ENCODE data around the gene RNF40. TPM values are rescaled to one million over a fixed set of nuclear protein-coding genes. Genes with fewer than 3 reads are reported as not detected.
A peak's percentile ranks its signal among the peaks of the same experiment; 100 is the strongest.

Gene RNF40
- total RNA-seq, 2 experiments from 2014 or later: 103 to 106 TPM

DNA sequence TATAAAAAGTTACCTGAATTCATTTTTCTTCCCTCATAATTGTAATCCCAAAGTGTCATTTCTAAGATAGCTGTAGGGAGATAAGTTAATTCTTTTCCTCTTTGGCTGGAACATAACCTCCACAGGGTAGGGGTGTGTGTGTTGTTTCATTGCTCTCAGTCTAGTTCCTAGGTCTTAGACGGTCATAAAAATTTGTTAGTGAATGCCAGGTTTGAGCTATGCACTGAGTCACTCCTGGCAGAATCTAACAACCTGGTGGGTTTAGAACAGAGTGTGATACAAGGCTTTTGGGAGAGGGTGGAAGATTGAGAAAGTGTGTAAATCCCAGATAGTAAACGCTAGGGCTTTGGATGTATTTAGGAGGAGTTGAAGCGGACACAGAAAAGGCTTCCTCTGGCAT lies 14.8 kb upstream of the RNF40 start:
- Mint-ChIP-seq H3K4me3 (peak overlapping the region; percentile 87), H3K27me3 (no peaks in the 10 kb centered on the region), H3K4me1 (peaks cover 26% of the 10 kb centered on the region), H3K9me3 (ENCODE audit: low read depth) (no peaks in the 10 kb centered on the region), H3K36me3 (peaks cover 22% of the 10 kb centered on the region), H3K27ac (peak overlapping the region; percentile 78)
- ATAC-seq: no peak
- DNase-seq: no peak
- CTCF ChIA-PET: interaction anchor here (0.8 to 1.6 kb wide), 11 partner anchors 13 to 194 kb away, joined by 3 to 7 read pairs (median 5); partner anchors contain the start of gene FBRS

GRCh38 chr16:30747799-30748633 lies 14.1 kb upstream of the RNF40 start, which contains the start of gene PHKG2:
Gene PHKG2, plus strand, starts transcription at chr16:30748425. Its CDS starts 396 bp downstream, at chr16:30748821.
- H3K4me3 Mint-ChIP-seq: peak within 1 kb of the TSS; percentile 87
- peak; percentile 99 for ATAC-seq
- CTCF ChIA-PET: interaction anchor here (0.8 to 1.7 kb wide), 12 partner anchors 12 to 194 kb away, joined by 3 to 7 read pairs (median 4); partner anchors contain the start of gene FBRS
- H3K27me3 Mint-ChIP-seq: no peaks in the 10 kb centered on the region
- peaks cover 22% of the 10 kb centered on the region for H3K36me3 Mint-ChIP-seq
- peak; percentile 99 for DNase-seq
- peak within 1 kb of the TSS; percentile 93 for H3K27ac Mint-ChIP-seq
- H3K4me1 Mint-ChIP-seq: peaks cover 26% of the 10 kb centered on the region
- H3K9me3 Mint-ChIP-seq (ENCODE audit: low read depth): no peaks in the 10 kb centered on the region

GRCh38 chr16:30748634-30749445 lies 13.3 kb upstream of the RNF40 start:
- Mint-ChIP-seq H3K36me3 (peaks cover 19% of the 10 kb centered on the region), H3K27ac (peak overlapping the region; percentile 93), H3K4me3 (peak overlapping the region; percentile 87), H3K4me1 (peaks cover 26% of the 10 kb centered on the region), H3K9me3 (ENCODE audit: low read depth) (no peaks in the 10 kb centered on the region), H3K27me3 (no peaks in the 10 kb centered on the region)
- CTCF ChIA-PET: interaction anchor here (1.0 to 1.7 kb wide), 7 partner anchors 14 to 96 kb away, joined by 3 to 7 read pairs (median 4); no protein-coding TSS in a partner anchor
- peak; percentile 61 for DNase-seq
- peak; percentile 34 for ATAC-seq

GRCh38 chr16:30750201-30750600 lies 11.9 kb upstream of the RNF40 start:
- CTCF ChIA-PET: interaction anchor here (0.9 kb wide), 1 partner anchor 63 kb away, joined by 4 read pairs; no protein-coding TSS in a partner anchor
- Mint-ChIP-seq H3K9me3 (ENCODE audit: low read depth) (no peaks in the 10 kb centered on the region), H3K4me3 (no peak overlapping the region), H3K36me3 (peaks cover 21% of the 10 kb centered on the region), H3K27ac (no peak overlapping the region), H3K27me3 (no peaks in the 10 kb centered on the region), H3K4me1 (peaks cover 26% of the 10 kb centered on the region)
- ATAC-seq (no peak), DNase-seq (no peak)

GRCh38 chr16:30750876-30751465 lies 11.2 kb upstream of the RNF40 start:
- H3K4me1 Mint-ChIP-seq: peaks cover 26% of the 10 kb centered on the region
- no peaks in the 10 kb centered on the region for H3K27me3 Mint-ChIP-seq
- H3K4me3 Mint-ChIP-seq: no peak overlapping the region
- no peaks in the 10 kb centered on the region for H3K9me3 Mint-ChIP-seq (ENCODE audit: low read depth)
- no peak overlapping the region for H3K27ac Mint-ChIP-seq
- ATAC-seq: no peak
- CTCF ChIA-PET: interaction anchor here (0.9 kb wide), 1 partner anchor 63 kb away, joined by 4 read pairs; no protein-coding TSS in a partner anchor
- H3K36me3 Mint-ChIP-seq: peaks cover 22% of the 10 kb centered on the region
- DNase-seq: no peak

- Mint-ChIP-seq H3K9me3 (ENCODE audit: low read depth) (no peaks in the 10 kb centered on the region), H3K4me3 (no peak overlapping the region), H3K4me1 (peaks cover 19% of the 10 kb centered on the region), H3K36me3 (peaks cover 22% of the 10 kb centered on the region), H3K27me3 (no peaks in the 10 kb centered on the region), H3K27ac (no peak overlapping the region)
- DNase-seq: no peak
- CTCF ChIA-PET: no interaction called here
- no peak for ATAC-seq
Observed at GRCh38 chr16:30753596-30753995, 8.5 kb upstream of the RNF40 start.

DNA sequence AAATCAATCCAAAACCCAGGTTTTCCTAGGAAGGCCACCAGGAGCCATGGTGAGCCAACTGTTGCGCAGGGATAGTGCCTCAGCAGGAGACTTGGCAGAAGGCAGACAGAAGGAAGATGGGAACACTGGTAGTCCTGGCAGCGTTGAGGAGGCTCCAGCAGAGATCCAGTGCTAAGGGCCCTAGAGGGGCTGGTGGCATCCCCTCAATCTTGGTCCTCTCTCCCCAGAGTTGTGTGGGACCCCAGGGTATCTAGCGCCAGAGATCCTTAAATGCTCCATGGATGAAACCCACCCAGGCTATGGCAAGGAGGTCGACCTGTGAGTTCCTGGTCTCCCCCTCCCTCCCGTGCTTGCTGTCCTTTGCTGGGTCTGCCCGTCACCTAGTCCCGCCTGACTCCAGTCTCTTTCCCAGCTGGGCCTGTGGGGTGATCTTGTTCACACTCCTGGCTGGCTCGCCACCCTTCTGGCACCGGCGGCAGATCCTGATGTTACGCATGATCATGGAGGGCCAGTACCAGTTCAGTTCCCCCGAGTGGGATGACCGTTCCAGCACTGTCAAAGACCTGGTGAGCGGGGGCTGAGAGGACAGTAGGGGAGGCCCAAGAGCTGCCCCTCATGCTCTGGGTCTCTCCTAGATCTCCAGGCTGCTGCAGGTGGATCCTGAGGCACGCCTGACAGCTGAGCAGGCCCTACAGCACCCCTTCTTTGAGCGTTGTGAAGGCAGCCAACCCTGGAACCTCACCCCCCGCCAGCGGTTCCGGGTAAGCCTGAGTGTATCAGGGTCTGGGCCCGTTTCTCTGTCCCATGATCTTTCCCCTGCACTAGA lies 6.0 kb upstream of the RNF40 start:
- CTCF ChIA-PET: no interaction called here
- Mint-ChIP-seq H3K27me3 (no peaks in the 10 kb centered on the region), H3K9me3 (ENCODE audit: low read depth) (no peaks in the 10 kb centered on the region), H3K27ac (no peak overlapping the region), H3K4me3 (no peak overlapping the region), H3K4me1 (peaks cover 11% of the 10 kb centered on the region), H3K36me3 (peaks cover 12% of the 10 kb centered on the region)
- DNase-seq (no peak), ATAC-seq (no peak)

GRCh38 chr16:30756781-30757100 lies 5.4 kb upstream of the RNF40 start:
- Mint-ChIP-seq H3K27ac (no peak overlapping the region), H3K27me3 (no peaks in the 10 kb centered on the region), H3K36me3 (peaks cover 7% of the 10 kb centered on the region), H3K9me3 (ENCODE audit: low read depth) (no peaks in the 10 kb centered on the region), H3K4me1 (peaks cover 9% of the 10 kb centered on the region), H3K4me3 (no peak overlapping the region)
- ATAC-seq (no peak), DNase-seq (no peak)
- CTCF ChIA-PET: no interaction called here

DNA sequence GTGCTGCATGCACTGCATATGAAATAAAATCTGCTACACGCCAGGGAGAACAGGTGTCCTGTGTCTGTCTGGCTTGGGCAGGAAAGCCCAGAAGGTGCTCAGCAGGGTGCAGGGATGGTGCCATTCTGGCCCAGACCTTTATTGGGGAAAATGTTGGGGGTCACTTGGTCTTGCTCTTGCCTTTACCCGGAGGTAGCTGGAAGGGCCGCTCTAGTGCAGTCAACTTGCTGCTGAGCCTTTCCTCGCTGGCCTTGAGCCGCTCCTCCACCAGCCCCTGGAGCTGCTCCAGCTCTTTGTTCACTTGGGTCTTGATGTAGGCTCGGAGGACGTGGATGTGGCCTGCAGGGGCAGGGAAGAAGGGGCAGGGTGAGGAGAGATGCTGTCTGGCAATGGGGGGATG lies 4.8 kb upstream of the RNF40 start:
- H3K4me3 Mint-ChIP-seq: no peak overlapping the region
- CTCF ChIA-PET: no interaction called here
- DNase-seq (no peak), ATAC-seq (no peak)
- peaks cover 7% of the 10 kb centered on the region for H3K36me3 Mint-ChIP-seq
- no peak overlapping the region for H3K27ac Mint-ChIP-seq
- no peaks in the 10 kb centered on the region for H3K9me3 Mint-ChIP-seq (ENCODE audit: low read depth)
- peaks cover 9% of the 10 kb centered on the region for H3K4me1 Mint-ChIP-seq
- no peaks in the 10 kb centered on the region for H3K27me3 Mint-ChIP-seq

DNA sequence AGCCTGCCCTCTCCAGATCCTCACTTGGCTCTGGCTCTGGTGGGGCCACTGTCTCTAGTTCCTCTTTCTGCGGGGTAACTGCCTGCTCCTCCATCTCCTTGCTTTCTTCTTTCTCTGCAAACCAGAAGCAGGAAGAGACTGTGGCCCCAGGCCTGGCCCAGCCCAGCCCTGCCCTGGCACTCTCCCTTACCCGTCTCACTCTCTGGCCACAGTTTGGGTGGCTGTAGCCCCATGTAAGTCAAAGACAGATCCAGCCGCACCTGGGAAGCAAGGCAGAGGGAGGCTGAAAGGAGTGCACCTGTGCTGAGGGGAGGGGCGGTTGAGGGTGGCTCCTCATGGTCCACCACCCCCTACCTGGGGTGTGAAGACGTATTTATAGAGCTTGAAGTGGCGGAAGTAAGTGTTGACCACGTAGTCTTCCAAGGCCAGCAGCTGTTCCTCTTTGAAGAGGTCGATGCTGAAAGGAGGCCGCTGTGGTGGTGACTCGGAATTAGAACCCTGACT lies 3.1 kb upstream of the RNF40 start:
- DNase-seq: no peak
- no peaks in the 10 kb centered on the region for H3K27me3 Mint-ChIP-seq
- ATAC-seq: no peak
- H3K9me3 Mint-ChIP-seq (ENCODE audit: low read depth): no peaks in the 10 kb centered on the region
- CTCF ChIA-PET: interaction anchor here (2.0 to 2.8 kb wide), 4 partner anchors 11 to 183 kb away, joined by 4 to 8 read pairs (median 6); partner anchors contain the start of gene PHKG2
- H3K4me1 Mint-ChIP-seq: peaks cover 24% of the 10 kb centered on the region
- peaks cover 14% of the 10 kb centered on the region for H3K36me3 Mint-ChIP-seq
- no peak overlapping the region for H3K27ac Mint-ChIP-seq
- H3K4me3 Mint-ChIP-seq: no peak overlapping the region

GRCh38 chr16:30760001-30760559 lies 2.0 kb upstream of the RNF40 start:
- no peak for ATAC-seq
- H3K36me3 Mint-ChIP-seq: peaks cover 11% of the 10 kb centered on the region
- no peak overlapping the region for H3K27ac Mint-ChIP-seq
- CTCF ChIA-PET: interaction anchor here (1.0 to 2.8 kb wide), 6 partner anchors 12 to 182 kb away, joined by 3 to 8 read pairs (median 5); partner anchors contain the start of gene PHKG2
- no peaks in the 10 kb centered on the region for H3K27me3 Mint-ChIP-seq
- no peaks in the 10 kb centered on the region for H3K9me3 Mint-ChIP-seq (ENCODE audit: low read depth)
- H3K4me1 Mint-ChIP-seq: peaks cover 24% of the 10 kb centered on the region
- H3K4me3 Mint-ChIP-seq: no peak overlapping the region
- DNase-seq: no peak

All from activated CD8-positive, alpha-beta memory T cell treated with anti-CD3 and anti-CD28 coated beads, Interleukin-2, amount 10 ng/mL, durations not matched to agents 7 days and 5 days (primary cell).